Measurements from ENCODE around the gene MSGN1. TPM values are rescaled to one million over a fixed set of nuclear protein-coding genes. Genes with fewer than 3 reads are reported as not detected.
A peak's percentile ranks its signal among the peaks of the same experiment; 100 is the strongest.

The MSGN1 gene
- total and polyA plus RNA-seq, 3 experiments from 2014 or later = not detected

DNA sequence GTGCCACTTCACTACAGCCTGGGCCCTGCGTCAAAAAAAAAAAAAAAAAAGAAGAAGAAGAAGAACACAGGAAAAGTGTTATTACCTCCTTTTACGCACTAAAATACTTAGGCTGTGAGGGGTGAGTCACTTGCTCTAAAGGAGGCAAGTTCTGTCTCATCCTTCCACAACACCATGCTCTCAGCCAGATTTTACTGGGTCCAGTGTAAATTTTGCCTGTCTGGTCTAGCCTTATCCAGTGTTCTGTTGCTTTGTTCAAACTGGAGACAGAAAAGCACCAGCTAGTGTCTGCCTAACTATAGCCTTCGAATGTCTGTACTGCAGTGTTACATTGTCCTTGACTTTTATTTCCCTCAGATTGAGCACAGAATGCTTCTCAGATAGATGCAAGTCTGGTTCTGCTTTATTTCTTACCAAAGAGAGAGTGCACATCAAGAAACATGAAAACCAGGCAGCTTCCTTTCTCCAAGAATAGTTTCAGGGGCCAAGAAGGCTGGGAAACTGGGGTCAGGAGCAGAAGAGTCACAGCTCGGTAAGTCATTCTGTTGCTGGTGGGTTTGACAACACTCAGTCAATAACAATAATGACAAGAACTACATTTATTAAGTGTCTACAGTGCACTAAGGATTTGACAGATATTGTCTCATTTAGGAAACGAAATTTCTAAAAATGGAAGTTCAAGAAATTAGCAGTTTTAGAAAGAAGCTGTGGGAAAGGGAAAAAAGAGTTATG is 3.1 kb upstream of the MSGN1 start:
- Histone ChIP-seq H3K9me3 (ENCODE audit: low read length) (no peaks in the 10 kb centered on the region), H3K4me3 (ENCODE audit: low read length) (no peak overlapping the region), H3K4me1 (ENCODE audit: insufficient read depth, low read length) (no peaks in the 10 kb centered on the region), H3K36me3 (ENCODE audit: insufficient read depth, low read length) (no peaks in the 10 kb centered on the region), H3K27ac (ENCODE audit: low read depth, low read length) (no peak overlapping the region), H3K27me3 (ENCODE audit: insufficient read depth, low read length, poor library complexity, severe bottlenecking) (no peaks in the 10 kb centered on the region)
- Mint-ChIP-seq H3K27me3 (peaks cover 6 to 43% of the 10 kb centered on the region in 2 donors), H3K4me1 (no peaks in the 10 kb centered on the region), H3K9me3 (no peaks in the 10 kb centered on the region), H3K27ac (no peak overlapping the region), H3K36me3 (no peaks in the 10 kb centered on the region), H3K4me3 (no peak overlapping the region)
- no peak for DNase-seq
- ChIA-PET POLR2A (no interaction called here), CTCF (no interaction called here)

DNA sequence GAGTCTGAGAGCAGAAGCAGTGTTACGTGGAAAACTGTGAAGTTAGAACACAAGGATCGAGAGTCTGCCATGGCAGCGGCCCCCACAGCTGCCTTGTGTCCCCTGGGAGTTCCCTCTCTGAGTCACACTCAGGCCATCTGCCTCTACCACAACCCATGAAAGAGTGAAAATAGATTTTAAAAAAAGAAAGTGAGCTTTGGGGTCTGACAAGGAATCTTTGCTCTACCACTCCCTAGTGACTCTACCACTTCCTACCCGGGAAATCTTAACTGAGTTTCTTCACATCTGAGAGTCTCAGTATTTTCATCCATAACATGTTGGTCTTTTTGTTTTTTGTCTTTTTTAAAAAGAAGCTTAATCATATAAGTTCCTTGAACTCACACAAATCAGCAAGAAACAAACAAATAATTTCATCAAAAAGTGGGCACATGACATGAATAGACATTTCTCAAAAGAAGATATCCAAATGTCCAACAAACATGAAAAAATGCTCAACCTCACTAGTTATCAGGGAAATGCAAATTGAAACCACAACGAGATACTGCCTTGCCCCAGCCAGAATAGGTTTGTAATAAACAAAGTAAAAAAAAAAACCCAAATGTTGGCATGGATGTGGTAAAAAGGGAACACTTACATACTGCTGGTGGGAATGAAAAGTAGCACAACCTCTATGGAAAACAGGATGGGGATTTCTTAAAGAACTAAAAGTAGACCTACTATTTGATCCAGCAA is 2.4 kb upstream of the MSGN1 start:
- no peak for DNase-seq
- H3K27ac ChIP-seq (ENCODE audit: low read depth, low read length) = no peak overlapping the region
- Mint-ChIP-seq H3K4me1 (no peaks in the 10 kb centered on the region), H3K9me3 (no peaks in the 10 kb centered on the region), H3K4me3 (no peak overlapping the region), H3K27me3 (peaks cover 6 to 39% of the 10 kb centered on the region in 2 donors), H3K27ac (peak overlapping the region in 1 of 8 donors; percentile 16), H3K36me3 (no peaks in the 10 kb centered on the region)
- no peaks in the 10 kb centered on the region for H3K36me3 ChIP-seq (ENCODE audit: insufficient read depth, low read length)
- POLR2A ChIA-PET = no interaction called here
- no peaks in the 10 kb centered on the region for H3K9me3 ChIP-seq (ENCODE audit: low read length)
- no peaks in the 10 kb centered on the region for H3K27me3 ChIP-seq (ENCODE audit: insufficient read depth, low read length, poor library complexity, severe bottlenecking)
- no peaks in the 10 kb centered on the region for H3K4me1 ChIP-seq (ENCODE audit: insufficient read depth, low read length)
- CTCF ChIA-PET = no interaction called here
- no peak overlapping the region for H3K4me3 ChIP-seq (ENCODE audit: low read length)

DNA sequence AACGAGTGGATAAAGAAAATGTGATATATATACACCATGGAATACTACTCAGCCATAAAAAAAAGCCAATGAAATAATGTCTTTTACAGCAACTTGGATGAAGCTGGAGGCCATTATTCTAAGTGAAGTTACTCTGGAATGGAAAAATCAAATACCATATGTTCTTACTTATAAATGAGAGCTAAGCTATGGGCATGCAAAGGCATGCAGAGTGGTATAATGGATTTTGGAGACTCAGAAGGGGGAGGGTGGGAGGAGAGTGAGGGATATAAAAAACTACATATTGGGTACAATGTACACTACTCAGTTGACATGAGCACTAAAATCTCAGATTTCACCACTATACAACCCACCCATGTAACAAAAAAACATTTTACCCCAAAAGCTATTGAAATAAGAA is 1.7 kb upstream of the MSGN1 start:
- no peaks in the 10 kb centered on the region for H3K9me3 ChIP-seq (ENCODE audit: low read length)
- Mint-ChIP-seq H3K4me1 (no peaks in the 10 kb centered on the region), H3K27ac (no peak overlapping the region), H3K36me3 (no peaks in the 10 kb centered on the region), H3K27me3 (peaks cover 6 to 39% of the 10 kb centered on the region in 2 donors), H3K9me3 (no peaks in the 10 kb centered on the region), H3K4me3 (no peak overlapping the region)
- H3K27ac ChIP-seq (ENCODE audit: low read depth, low read length) = no peak overlapping the region
- POLR2A ChIA-PET = no interaction called here
- CTCF ChIA-PET = no interaction called here
- H3K4me3 ChIP-seq (ENCODE audit: low read length) = no peak overlapping the region
- H3K4me1 ChIP-seq (ENCODE audit: insufficient read depth, low read length) = no peaks in the 10 kb centered on the region
- no peaks in the 10 kb centered on the region for H3K27me3 ChIP-seq (ENCODE audit: insufficient read depth, low read length, poor library complexity, severe bottlenecking)
- DNase-seq = no peak
- H3K36me3 ChIP-seq (ENCODE audit: insufficient read depth, low read length) = no peaks in the 10 kb centered on the region

DNA sequence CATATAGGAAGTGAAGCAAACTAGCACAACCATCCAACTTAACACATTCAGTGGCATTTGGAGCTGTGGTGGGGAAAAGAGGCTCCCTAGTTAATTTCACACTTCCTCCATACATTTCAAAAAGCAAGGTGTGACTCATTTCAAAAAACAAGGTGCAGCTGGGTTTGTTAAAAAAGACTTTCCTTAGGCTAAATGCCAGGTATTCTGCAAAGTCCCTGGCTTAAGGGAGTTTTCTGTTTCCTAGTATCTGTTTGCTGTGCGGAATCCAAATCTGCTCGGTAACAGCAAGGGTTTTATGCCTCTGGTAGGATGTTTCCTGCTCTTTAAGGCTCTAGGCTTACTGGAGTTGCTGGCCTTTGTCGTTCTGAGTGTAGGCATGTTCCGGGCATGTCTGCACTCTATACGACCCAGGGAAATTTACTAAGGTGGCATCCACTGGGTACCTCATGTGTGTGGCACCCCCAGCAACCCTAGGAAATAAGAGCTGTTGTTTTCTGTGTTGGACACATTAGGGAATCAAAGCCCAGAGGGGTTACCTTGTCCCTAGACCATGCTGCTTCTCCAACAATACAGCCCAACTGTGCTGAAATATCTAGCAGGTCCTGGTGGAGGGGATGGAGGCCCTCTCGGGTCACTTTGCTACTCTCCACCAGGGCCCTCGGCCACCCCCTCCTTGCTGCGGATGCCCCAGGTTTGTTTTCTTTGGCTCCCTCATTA is 634 bp upstream of the MSGN1 start:
- Mint-ChIP-seq H3K4me3 (no peak overlapping the region), H3K9me3 (no peaks in the 10 kb centered on the region), H3K36me3 (no peaks in the 10 kb centered on the region), H3K27ac (no peak overlapping the region), H3K27me3 (peaks cover 6 to 43% of the 10 kb centered on the region in 2 donors), H3K4me1 (no peaks in the 10 kb centered on the region)
- DNase-seq = no peak
- Histone ChIP-seq H3K9me3 (ENCODE audit: low read length) (no peaks in the 10 kb centered on the region), H3K4me3 (ENCODE audit: low read length) (no peak overlapping the region), H3K4me1 (ENCODE audit: insufficient read depth, low read length) (no peaks in the 10 kb centered on the region), H3K27me3 (ENCODE audit: insufficient read depth, low read length, poor library complexity, severe bottlenecking) (no peaks in the 10 kb centered on the region), H3K27ac (ENCODE audit: low read depth, low read length) (no peak overlapping the region), H3K36me3 (ENCODE audit: insufficient read depth, low read length) (no peaks in the 10 kb centered on the region)
- ChIA-PET POLR2A (no interaction called here), CTCF (no interaction called here)

DNA sequence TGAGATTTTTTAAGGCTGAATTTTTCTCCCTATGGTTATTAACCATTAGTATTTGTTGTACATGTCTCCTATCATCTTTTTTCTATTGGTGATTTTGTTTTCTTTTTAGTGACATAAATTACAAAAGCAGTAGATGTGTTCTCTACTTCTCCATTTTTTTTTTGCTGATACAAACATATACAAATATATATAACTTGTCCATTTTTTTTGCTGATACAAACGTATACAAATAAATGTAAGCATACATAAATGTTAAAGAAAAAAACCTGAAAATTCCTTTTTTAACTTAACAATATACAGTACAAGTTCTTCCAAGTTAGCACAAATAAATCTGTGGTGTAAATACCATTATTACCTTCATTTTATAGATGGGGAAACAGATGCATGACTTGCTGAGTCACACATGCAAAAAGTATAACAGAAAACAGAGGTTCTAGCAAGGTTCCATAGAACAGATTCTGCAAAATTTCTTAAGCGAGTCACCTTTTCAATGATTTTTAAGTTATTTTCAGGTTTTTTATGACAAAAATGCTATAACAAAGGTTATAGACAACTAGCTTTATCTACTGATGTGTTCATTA is 2.1 kb downstream of the MSGN1 start:
- no peak for DNase-seq
- Histone ChIP-seq H3K9me3 (ENCODE audit: low read length) (no peaks in the 10 kb centered on the region), H3K36me3 (ENCODE audit: insufficient read depth, low read length) (no peaks in the 10 kb centered on the region), H3K27me3 (ENCODE audit: insufficient read depth, low read length, poor library complexity, severe bottlenecking) (no peaks in the 10 kb centered on the region), H3K4me1 (ENCODE audit: insufficient read depth, low read length) (no peaks in the 10 kb centered on the region), H3K27ac (ENCODE audit: low read depth, low read length) (no peak overlapping the region), H3K4me3 (ENCODE audit: low read length) (no peak overlapping the region)
- no peaks in the 10 kb centered on the region for H3K9me3 Mint-ChIP-seq
- H3K27ac Mint-ChIP-seq = no peak overlapping the region
- H3K4me1 Mint-ChIP-seq = no peaks in the 10 kb centered on the region
- ChIA-PET CTCF (no interaction called here), POLR2A (no interaction called here)
- no peaks in the 10 kb centered on the region for H3K36me3 Mint-ChIP-seq
- peaks cover 11 to 42% of the 10 kb centered on the region in 2 donors for H3K27me3 Mint-ChIP-seq
- no peak overlapping the region for H3K4me3 Mint-ChIP-seq

DNA sequence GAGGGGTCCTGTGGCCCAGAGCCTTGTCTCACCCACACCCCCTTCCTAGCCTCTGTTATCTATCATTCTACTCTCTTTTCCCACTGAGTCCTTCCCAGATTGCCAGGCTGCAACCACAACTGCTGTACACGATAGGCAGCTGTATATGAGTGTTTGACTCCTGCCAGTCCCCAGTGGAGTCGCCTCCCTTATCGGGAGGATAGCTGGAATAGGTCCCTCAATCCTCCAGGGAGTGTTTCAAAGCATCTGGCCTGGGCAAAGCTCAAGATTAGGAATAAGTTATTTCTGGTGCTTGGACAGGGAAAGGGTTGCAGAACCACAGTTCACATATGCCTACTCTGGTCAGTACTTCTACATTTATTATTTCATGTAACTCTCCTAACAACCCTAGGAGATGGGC is 4.8 kb downstream of the MSGN1 start:
- Histone ChIP-seq H3K36me3 (ENCODE audit: insufficient read depth, low read length) (no peaks in the 10 kb centered on the region), H3K9me3 (ENCODE audit: low read length) (no peaks in the 10 kb centered on the region), H3K4me1 (ENCODE audit: insufficient read depth, low read length) (no peaks in the 10 kb centered on the region), H3K4me3 (ENCODE audit: low read length) (no peak overlapping the region), H3K27ac (ENCODE audit: low read depth, low read length) (no peak overlapping the region), H3K27me3 (ENCODE audit: insufficient read depth, low read length, poor library complexity, severe bottlenecking) (no peaks in the 10 kb centered on the region)
- no peak overlapping the region for H3K4me3 Mint-ChIP-seq
- no peak for DNase-seq
- no peaks in the 10 kb centered on the region for H3K36me3 Mint-ChIP-seq
- no peaks in the 10 kb centered on the region for H3K4me1 Mint-ChIP-seq
- peaks cover 10 to 50% of the 10 kb centered on the region in 2 donors for H3K27me3 Mint-ChIP-seq
- ChIA-PET CTCF (no interaction called here), POLR2A (no interaction called here)
- H3K27ac Mint-ChIP-seq = no peak overlapping the region
- no peaks in the 10 kb centered on the region for H3K9me3 Mint-ChIP-seq

DNA sequence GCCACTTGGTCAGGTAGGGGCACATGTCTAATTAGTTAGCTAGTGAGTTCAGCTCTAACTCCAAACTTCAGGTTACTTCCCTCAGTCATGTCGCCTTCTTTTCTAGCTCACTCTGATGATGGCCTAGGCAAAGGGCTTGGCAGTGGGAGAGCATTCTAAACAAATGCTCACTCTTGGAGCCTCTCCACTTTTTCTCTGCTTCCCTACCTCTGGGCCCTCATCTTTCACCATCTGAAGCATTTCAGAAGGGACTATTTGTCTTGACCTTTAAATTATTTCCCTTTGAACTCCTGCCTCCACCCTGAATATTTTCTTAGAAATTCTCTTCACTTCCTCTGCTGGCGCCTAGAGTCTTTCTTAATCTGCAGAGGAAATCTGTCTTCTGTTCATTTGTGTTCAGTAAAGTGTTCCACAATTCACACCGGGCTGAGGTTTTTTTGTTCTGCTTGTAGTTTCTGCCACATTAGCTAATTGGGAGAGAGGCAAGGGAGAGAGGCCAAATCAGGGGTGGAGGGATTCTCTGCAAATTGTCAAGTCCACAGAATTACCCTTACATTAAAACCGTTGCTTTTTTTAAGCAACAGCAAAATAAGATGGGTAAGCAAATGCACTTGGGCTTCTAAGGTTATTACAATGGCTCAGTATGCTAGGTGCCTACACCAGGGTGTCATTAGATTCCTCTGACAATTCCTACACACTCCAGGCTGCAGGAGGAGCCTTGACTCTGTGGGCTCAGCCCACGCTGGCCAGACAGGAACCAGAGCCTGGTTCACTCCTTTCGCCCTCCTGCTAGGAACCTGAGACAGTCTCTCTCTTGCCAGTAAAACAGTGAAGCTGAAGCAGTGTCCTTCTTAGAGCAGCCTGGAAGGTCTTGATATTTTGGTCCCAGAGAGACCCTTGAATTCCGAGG is 5.5 kb downstream of the MSGN1 start:
- H3K36me3 Mint-ChIP-seq = no peaks in the 10 kb centered on the region
- CTCF ChIA-PET = no interaction called here
- H3K4me1 Mint-ChIP-seq = no peaks in the 10 kb centered on the region
- no peaks in the 10 kb centered on the region for H3K9me3 Mint-ChIP-seq
- Histone ChIP-seq H3K36me3 (ENCODE audit: insufficient read depth, low read length) (no peaks in the 10 kb centered on the region), H3K4me1 (ENCODE audit: insufficient read depth, low read length) (no peaks in the 10 kb centered on the region), H3K4me3 (ENCODE audit: low read length) (no peak overlapping the region), H3K9me3 (ENCODE audit: low read length) (no peaks in the 10 kb centered on the region), H3K27me3 (ENCODE audit: insufficient read depth, low read length, poor library complexity, severe bottlenecking) (no peaks in the 10 kb centered on the region), H3K27ac (ENCODE audit: low read depth, low read length) (no peak overlapping the region)
- H3K4me3 Mint-ChIP-seq = no peak overlapping the region
- no peak overlapping the region for H3K27ac Mint-ChIP-seq
- no peak for DNase-seq
- H3K27me3 Mint-ChIP-seq = peaks cover 10 to 43% of the 10 kb centered on the region in 2 donors
- POLR2A ChIA-PET = no interaction called here
